Suprapubic skin (tissue), 4 donors: Measurements from ENCODE around the gene NCKAP5.

Experiments
- CTCF ChIP-seq, 2 donors: fragments of 200-600 bp in 1 of 2; fragments of 450-650 bp in 1 of 2; sonication (generic) in 1 of 2; IDR thresholded peaks; one replicate each; pipeline ENCODE4 v1.5.1; 2016 to 2019; ENCODE audit warnings: antibody characterized with exemption in 2 of 2, mild to moderate bottlenecking in 1 of 2, moderate library complexity in 1 of 2
- EP300 ChIP-seq: sonication (generic); formaldehyde crosslinking; IDR thresholded peaks from one replicate; pipeline ENCODE4 v1.6.1; 2017; ENCODE audit warnings: antibody characterized with exemption
- POLR2A ChIP-seq, 2 donors: fragments of 450-650 bp; IDR thresholded peaks; one replicate each; pipeline ENCODE4 v1.6.1; 2017; ENCODE audit warnings: antibody characterized with exemption in 2 of 2, mild to moderate bottlenecking in 2 of 2, moderate library complexity in 2 of 2
- POLR2AphosphoS5 ChIP-seq, 3 donors: sonication (generic); formaldehyde crosslinking; IDR thresholded peaks; one replicate each; pipeline ENCODE4 v1.6.1; 2017; ENCODE audit warnings: antibody characterized with exemption in 3 of 3

GRCh38 chr2:132850688-132851087, 717.6 kb downstream of the NCKAP5 start:
- TF ChIP-seq CTCF (IDR thresholded peaks at IDR 0.05) (no peak), POLR2A (IDR thresholded peaks at IDR 0.05) (no peak), POLR2AphosphoS5 (IDR thresholded peaks at IDR 0.05) (no peak), EP300 (no peak)
